ENCODE measurements around the gene APBA2. TPM values are rescaled to one million over a fixed set of nuclear protein-coding genes. Genes with fewer than 3 reads are reported as not detected.

The APBA2 gene
- polyA plus RNA-seq, 2 of the 4 experiments (the other 2 are of a cell fraction): 11.4 to 12.6 TPM

DNA sequence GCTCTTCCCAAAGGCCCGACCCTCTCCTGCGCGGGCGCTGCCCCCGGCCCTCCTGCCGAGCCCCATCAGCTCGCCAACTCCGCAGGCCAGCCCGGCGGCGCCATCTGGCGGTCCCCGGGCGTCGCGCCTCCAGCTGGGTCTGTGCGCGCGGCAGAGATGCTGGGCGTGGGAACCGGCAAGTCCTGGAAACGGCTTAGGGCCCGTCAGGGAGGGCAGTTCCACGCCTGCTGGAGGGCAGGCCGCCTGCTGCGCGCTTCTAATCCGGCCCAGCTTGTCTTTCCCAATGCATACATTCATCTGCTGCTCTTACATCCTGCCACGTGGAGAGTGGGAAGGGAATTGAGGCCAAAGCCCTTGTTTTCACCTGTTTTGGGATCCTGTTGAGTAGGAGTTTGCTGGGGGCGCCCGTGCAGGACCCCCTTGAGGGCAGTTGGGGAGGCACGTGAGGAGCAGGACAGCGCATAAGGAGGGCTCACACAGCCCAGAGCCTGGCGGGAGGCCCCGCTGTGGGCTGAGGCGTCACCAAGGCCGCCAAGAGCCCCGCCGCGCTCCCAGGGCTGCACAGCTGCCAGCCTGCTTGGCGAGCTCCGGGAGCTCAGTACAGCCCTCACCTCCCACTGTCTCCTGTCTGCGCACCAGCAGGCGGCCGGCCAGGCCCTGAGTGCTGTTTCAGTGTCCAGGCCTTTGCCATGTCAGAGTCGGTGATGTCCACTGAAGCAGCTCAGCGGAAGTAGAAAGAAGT is 218.2 kb downstream of the APBA2 start (continued):
- no peak for TF ChIP-seq RFX5 (IDR thresholded peaks at IDR 0.05)
- TF ChIP-seq ZNF302 (CRISPR knock-in tag; IDR thresholded peaks at IDR 0.05): no peak
- no peak for TF ChIP-seq GATA3 (IDR thresholded peaks at IDR 0.05; ENCODE audit: borderline replicate concordance)
- TF ChIP-seq KDM5A (IDR thresholded peaks at IDR 0.05): no peak
- no peak for TF ChIP-seq FOXS1 (CRISPR knock-in tag; IDR thresholded peaks at IDR 0.05)
- TF ChIP-seq JUNB (IDR thresholded peaks at IDR 0.05): no peak
- TF ChIP-seq, protein P1, sequence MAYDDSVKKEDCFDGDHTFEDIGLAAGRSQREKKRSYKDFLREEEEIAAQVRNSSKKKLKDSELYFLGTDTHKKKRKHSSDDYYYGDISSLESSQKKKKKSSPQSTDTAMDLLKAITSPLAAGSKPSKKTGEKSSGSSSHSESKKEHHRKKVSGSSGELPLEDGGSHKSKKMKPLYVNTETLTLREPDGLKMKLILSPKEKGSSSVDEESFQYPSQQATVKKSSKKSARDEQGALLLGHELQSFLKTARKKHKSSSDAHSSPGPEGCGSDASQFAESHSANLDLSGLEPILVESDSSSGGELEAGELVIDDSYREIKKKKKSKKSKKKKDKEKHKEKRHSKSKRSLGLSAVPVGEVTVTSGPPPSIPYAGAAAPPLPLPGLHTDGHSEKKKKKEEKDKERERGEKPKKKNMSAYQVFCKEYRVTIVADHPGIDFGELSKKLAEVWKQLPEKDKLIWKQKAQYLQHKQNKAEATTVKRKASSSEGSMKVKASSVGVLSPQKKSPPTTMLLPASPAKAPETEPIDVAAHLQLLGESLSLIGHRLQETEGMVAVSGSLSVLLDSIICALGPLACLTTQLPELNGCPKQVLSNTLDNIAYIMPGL (CRISPR knock-in tag; IDR thresholded peaks at IDR 0.05; ENCODE audit: borderline replicate concordance): no peak
- no peak for TF ChIP-seq MAFK (IDR thresholded peaks at IDR 0.05; ENCODE audit: partially characterized antibody)
- no peak for TF ChIP-seq RARB (CRISPR knock-in tag; IDR thresholded peaks at IDR 0.05)
- no peak for TF ChIP-seq FOSL2 (IDR thresholded peaks at IDR 0.05)
- TF ChIP-seq FOSL2 (CRISPR knock-in tag; IDR thresholded peaks at IDR 0.05): no peak
- no peak for TF ChIP-seq CHD4 (IDR thresholded peaks at IDR 0.05; ENCODE audit: borderline replicate concordance)
- TF ChIP-seq CEBPB (IDR thresholded peaks at IDR 0.05): no peak
- no peak for TF ChIP-seq NFE2L2 (conservative IDR thresholded peaks at IDR 0.05; ENCODE audit: low read length)
- no peak for TF ChIP-seq NR3C1 (IDR thresholded peaks at IDR 0.05)
- no peak for TF ChIP-seq JUN (IDR thresholded peaks at IDR 0.05)
- TF ChIP-seq, protein P2, sequence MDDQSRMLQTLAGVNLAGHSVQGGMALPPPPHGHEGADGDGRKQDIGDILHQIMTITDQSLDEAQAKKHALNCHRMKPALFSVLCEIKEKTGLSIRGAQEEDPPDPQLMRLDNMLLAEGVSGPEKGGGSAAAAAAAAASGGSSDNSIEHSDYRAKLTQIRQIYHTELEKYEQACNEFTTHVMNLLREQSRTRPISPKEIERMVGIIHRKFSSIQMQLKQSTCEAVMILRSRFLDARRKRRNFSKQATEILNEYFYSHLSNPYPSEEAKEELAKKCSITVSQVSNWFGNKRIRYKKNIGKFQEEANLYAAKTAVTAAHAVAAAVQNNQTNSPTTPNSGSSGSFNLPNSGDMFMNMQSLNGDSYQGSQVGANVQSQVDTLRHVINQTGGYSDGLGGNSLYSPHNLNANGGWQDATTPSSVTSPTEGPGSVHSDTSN (IDR thresholded peaks at IDR 0.05): no peak
- no peak for TF ChIP-seq MYC (IDR thresholded peaks at IDR 0.05; ENCODE audit: borderline replicate concordance, low read length)
- TF ChIP-seq, protein P3, sequence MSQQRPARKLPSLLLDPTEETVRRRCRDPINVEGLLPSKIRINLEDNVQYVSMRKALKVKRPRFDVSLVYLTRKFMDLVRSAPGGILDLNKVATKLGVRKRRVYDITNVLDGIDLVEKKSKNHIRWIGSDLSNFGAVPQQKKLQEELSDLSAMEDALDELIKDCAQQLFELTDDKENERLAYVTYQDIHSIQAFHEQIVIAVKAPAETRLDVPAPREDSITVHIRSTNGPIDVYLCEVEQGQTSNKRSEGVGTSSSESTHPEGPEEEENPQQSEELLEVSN (IDR thresholded peaks at IDR 0.05; ENCODE audit: borderline replicate concordance, low read depth): peak; percentile 58
- TF ChIP-seq, protein P4, sequence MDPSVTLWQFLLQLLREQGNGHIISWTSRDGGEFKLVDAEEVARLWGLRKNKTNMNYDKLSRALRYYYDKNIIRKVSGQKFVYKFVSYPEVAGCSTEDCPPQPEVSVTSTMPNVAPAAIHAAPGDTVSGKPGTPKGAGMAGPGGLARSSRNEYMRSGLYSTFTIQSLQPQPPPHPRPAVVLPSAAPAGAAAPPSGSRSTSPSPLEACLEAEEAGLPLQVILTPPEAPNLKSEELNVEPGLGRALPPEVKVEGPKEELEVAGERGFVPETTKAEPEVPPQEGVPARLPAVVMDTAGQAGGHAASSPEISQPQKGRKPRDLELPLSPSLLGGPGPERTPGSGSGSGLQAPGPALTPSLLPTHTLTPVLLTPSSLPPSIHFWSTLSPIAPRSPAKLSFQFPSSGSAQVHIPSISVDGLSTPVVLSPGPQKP (IDR thresholded peaks at IDR 0.05; ENCODE audit: low read depth, low read length): no peak
- no peak for TF ChIP-seq POLR2A (IDR thresholded peaks at IDR 0.05; ENCODE audit: low read length)
- TF ChIP-seq NPAS2 (CRISPR knock-in tag; IDR thresholded peaks at IDR 0.05; ENCODE audit: borderline replicate concordance): no peak
- TF ChIP-seq, protein P5, sequence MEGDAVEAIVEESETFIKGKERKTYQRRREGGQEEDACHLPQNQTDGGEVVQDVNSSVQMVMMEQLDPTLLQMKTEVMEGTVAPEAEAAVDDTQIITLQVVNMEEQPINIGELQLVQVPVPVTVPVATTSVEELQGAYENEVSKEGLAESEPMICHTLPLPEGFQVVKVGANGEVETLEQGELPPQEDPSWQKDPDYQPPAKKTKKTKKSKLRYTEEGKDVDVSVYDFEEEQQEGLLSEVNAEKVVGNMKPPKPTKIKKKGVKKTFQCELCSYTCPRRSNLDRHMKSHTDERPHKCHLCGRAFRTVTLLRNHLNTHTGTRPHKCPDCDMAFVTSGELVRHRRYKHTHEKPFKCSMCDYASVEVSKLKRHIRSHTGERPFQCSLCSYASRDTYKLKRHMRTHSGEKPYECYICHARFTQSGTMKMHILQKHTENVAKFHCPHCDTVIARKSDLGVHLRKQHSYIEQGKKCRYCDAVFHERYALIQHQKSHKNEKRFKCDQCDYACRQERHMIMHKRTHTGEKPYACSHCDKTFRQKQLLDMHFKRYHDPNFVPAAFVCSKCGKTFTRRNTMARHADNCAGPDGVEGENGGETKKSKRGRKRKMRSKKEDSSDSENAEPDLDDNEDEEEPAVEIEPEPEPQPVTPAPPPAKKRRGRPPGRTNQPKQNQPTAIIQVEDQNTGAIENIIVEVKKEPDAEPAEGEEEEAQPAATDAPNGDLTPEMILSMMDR (IDR thresholded peaks at IDR 0.05): peak; percentile 88
- TF ChIP-seq FOSB (CRISPR knock-in tag; IDR thresholded peaks at IDR 0.05): no peak
- TF ChIP-seq HDAC2 (IDR thresholded peaks at IDR 0.05): no peak
- TF ChIP-seq SMC3 (IDR thresholded peaks at IDR 0.05): peak; percentile 76
- no peak for TF ChIP-seq ESRRA (IDR thresholded peaks at IDR 0.05; ENCODE audit: borderline replicate concordance, low read length)
- TF ChIP-seq PHF8 (IDR thresholded peaks at IDR 0.05; ENCODE audit: borderline replicate concordance, low read depth): no peak
- TF ChIP-seq, protein P6, sequence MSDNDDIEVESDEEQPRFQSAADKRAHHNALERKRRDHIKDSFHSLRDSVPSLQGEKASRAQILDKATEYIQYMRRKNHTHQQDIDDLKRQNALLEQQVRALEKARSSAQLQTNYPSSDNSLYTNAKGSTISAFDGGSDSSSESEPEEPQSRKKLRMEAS (IDR thresholded peaks at IDR 0.05): 0 out of 2 replicates have a peak, but pooled peaks have one; percentile 51
- no peak for TF ChIP-seq CHD2 (IDR thresholded peaks at IDR 0.05; ENCODE audit: low read length, partially characterized antibody)
